Parathyroid adenoma (tissue), 2 donors: ENCODE data around the gene SLU7.
"Not testable (repeated sequence)": the region's sequence is repeated elsewhere in the genome, so short reads cannot be mapped to it uniquely, and the experiment has no call there.

ENCODE experiments used
- H2AFZ ChIP-seq: fragments of 300-600 bp; sonication (generic); one replicate; pipeline ENCODE4 v1.7.0; 2017; ENCODE audit warnings: antibody characterized with exemption, mild to moderate bottlenecking
- H3K27ac ChIP-seq: fragments of 300-600 bp; sonication (generic); one replicate; pipeline ENCODE4 v1.7.0; 2017
- H3K27me3 ChIP-seq: fragments of 300-600 bp; sonication (generic); one replicate; pipeline ENCODE4 v1.7.0; 2017; ENCODE audit warnings: low read length; ENCODE audit not compliant: control insufficient read depth, insufficient read depth
- H3K36me3 ChIP-seq: fragments of 300-600 bp; sonication (generic); one replicate; pipeline ENCODE4 v1.7.0; 2017; ENCODE audit warnings: low read length; ENCODE audit not compliant: control insufficient read depth, insufficient read depth
- H3K4me1 ChIP-seq: fragments of 300-600 bp; sonication (generic); one replicate; pipeline ENCODE4 v1.7.0; 2017; ENCODE audit warnings: control low read depth
- H3K4me2 ChIP-seq: fragments of 300-600 bp; sonication (generic); one replicate; pipeline ENCODE4 v1.7.0; 2017; ENCODE audit warnings: low read length
- H3K4me3 ChIP-seq: fragments of 300-600 bp; sonication (generic); one replicate; pipeline ENCODE4 v1.7.0; 2017; ENCODE audit warnings: low read depth, low read length
- H3K79me2 ChIP-seq: fragments of 300-600 bp; sonication (generic); one replicate; pipeline ENCODE4 v1.7.0; 2017; ENCODE audit warnings: control low read depth
- H3K9ac ChIP-seq: fragments of 300-600 bp; sonication (generic); one replicate; pipeline ENCODE4 v1.7.0; 2017; ENCODE audit warnings: mild to moderate bottlenecking
- H3K9me3 ChIP-seq: fragments of 300-600 bp; sonication (generic); one replicate; pipeline ENCODE4 v1.7.0; 2017; ENCODE audit warnings: low read length; ENCODE audit not compliant: control insufficient read depth
- TF ChIP-seq, protein P1 (sequence below): fragments of 300-600 bp; sonication (generic); IDR thresholded peaks from one replicate; pipeline ENCODE4 v1.7.0; 2017; ENCODE audit warnings: antibody characterized with exemption, mild to moderate bottlenecking
- donor health status: primary hyperparathyroidism.

Gene SLU7

DNA sequence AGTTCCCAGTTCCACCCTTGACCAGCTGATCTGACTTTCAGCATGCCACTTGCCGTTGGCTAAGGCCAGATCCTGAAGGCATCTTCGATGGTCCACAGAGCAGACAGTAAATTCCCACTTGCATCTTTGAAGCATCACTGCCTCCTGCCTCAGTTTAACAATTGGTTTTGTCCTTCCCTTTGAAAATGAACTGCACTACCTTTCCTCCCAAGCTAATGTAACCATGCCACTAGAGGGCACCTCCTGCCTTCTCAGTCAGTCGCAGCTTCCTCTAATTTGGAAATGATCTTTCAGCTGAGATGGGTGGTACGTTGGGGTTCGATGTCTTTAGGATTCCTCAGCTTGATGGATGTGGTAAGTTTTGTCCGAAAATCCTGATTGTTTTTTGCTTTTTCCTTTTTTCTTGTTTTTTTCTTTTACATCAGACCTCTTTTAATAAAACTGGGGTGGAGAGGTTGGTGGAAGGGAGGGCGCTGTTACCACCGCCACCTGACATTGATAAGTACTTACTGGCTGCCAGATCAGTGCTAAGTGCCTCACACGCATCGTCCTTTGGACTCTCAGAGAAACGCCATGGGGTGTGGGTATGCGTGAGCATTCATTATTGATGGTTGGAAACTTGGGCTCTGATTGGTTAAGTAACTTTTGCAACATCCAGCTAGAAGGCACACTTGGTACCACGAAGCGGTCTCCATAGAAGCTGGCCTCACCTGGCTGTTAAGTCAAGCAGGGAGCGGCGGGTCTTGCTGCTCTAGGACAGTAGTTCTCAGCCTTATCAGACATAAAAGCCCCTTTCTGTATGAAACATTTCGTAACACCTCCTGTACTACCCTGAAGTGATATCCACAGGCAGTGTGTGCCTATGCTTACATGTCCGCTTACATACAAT lies 19.7 kb upstream of the SLU7 start:
- H3K4me1 ChIP-seq = peaks cover 10% of the 10 kb centered on the region
- H3K9ac ChIP-seq = no peak overlapping the region
- peak overlapping the region; percentile 98 for H3K4me2 ChIP-seq
- TF ChIP-seq, protein P1, sequence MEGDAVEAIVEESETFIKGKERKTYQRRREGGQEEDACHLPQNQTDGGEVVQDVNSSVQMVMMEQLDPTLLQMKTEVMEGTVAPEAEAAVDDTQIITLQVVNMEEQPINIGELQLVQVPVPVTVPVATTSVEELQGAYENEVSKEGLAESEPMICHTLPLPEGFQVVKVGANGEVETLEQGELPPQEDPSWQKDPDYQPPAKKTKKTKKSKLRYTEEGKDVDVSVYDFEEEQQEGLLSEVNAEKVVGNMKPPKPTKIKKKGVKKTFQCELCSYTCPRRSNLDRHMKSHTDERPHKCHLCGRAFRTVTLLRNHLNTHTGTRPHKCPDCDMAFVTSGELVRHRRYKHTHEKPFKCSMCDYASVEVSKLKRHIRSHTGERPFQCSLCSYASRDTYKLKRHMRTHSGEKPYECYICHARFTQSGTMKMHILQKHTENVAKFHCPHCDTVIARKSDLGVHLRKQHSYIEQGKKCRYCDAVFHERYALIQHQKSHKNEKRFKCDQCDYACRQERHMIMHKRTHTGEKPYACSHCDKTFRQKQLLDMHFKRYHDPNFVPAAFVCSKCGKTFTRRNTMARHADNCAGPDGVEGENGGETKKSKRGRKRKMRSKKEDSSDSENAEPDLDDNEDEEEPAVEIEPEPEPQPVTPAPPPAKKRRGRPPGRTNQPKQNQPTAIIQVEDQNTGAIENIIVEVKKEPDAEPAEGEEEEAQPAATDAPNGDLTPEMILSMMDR = peak; percentile 70
- H3K36me3 ChIP-seq = no peaks in the 10 kb centered on the region
- peak overlapping the region; percentile 58 for H3K4me3 ChIP-seq
- no peaks in the 10 kb centered on the region for H3K79me2 ChIP-seq
- no peaks in the 10 kb centered on the region for H3K9me3 ChIP-seq
- H3K27ac ChIP-seq = no peak overlapping the region
- H3K27me3 ChIP-seq = no peaks in the 10 kb centered on the region
- peak overlapping the region; percentile 84 for H2AFZ ChIP-seq

DNA sequence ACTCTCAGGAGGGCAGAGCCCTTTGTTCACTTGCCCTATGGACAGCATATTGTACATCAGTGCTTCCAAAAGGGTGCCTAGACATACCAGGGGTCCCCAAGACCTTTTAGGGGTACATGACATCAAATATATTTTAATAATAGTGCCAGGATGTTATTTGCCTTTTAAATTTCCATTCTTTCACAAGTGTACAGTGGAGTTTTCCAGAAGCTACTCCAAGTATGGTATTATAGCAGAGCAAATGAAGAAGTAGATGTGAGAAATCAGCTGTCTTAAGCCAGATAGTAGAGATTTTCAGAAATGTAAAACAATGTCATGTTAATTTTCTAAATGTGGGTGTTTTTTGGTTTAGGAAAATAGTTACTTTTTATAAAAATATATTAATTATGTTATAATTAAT lies 18.4 kb upstream of the SLU7 start:
- peaks cover 10% of the 10 kb centered on the region for H3K4me1 ChIP-seq
- TF ChIP-seq, protein P1 = no peak
- H3K4me3 ChIP-seq = no peak overlapping the region
- no peaks in the 10 kb centered on the region for H3K27me3 ChIP-seq
- H3K36me3 ChIP-seq = no peaks in the 10 kb centered on the region
- no peaks in the 10 kb centered on the region for H3K79me2 ChIP-seq
- H2AFZ ChIP-seq = no peak overlapping the region
- no peaks in the 10 kb centered on the region for H3K9me3 ChIP-seq
- no peak overlapping the region for H3K4me2 ChIP-seq
- no peak overlapping the region for H3K27ac ChIP-seq
- H3K9ac ChIP-seq = no peak overlapping the region

DNA sequence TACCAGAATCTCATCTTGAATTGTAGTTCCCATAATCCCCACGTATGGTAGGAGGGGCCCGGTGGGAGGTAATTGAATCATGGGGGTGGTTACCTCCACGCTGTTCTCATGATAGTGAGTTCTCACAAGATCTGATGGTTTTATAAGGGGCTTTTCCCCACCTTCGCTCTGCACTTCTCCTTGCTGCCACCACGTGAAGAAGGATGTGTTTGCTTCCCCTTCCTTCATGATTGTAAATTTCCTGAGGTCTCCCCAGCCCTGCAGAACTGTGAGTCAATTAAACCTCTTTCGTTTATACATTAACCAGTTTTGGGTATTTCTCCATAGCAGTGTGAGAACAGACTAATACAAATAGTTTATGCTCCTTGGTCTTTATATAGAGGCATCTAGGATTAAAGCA lies 17.8 kb upstream of the SLU7 start:
- H3K4me2 ChIP-seq, H3K4me1 ChIP-seq, H3K9me3 ChIP-seq, H3K36me3 ChIP-seq, H2AFZ ChIP-seq, H3K79me2 ChIP-seq, H3K27me3 ChIP-seq, H3K27ac ChIP-seq, H3K4me3 ChIP-seq, H3K9ac ChIP-seq: not testable (repeated sequence)

DNA sequence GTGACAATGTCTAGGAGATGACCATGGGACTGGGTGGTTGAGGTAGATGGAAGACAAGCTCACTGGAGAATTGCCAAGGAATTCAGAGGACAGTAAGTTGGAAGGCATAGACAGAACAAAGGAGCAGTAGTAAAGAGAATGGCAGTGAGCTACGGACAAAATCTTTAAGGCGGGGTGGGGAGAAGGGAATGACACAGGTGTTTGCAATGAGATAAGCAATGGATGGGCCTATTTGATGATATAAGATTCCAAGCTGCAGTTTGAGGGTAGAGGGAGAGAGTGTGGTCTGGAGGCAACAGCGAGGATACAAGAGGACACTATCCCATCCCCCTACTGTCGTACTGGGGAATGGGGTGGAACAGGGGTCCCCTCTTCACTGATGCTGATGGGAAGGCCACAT lies 17.1 kb upstream of the SLU7 start:
- peaks cover 10% of the 10 kb centered on the region for H3K4me1 ChIP-seq
- TF ChIP-seq, protein P1 = no peak
- H3K4me2 ChIP-seq = no peak overlapping the region
- no peaks in the 10 kb centered on the region for H3K79me2 ChIP-seq
- H3K27ac ChIP-seq = no peak overlapping the region
- no peaks in the 10 kb centered on the region for H3K9me3 ChIP-seq
- H3K9ac ChIP-seq = no peak overlapping the region
- H2AFZ ChIP-seq = no peak overlapping the region
- no peaks in the 10 kb centered on the region for H3K27me3 ChIP-seq
- H3K36me3 ChIP-seq = no peaks in the 10 kb centered on the region
- no peak overlapping the region for H3K4me3 ChIP-seq

DNA sequence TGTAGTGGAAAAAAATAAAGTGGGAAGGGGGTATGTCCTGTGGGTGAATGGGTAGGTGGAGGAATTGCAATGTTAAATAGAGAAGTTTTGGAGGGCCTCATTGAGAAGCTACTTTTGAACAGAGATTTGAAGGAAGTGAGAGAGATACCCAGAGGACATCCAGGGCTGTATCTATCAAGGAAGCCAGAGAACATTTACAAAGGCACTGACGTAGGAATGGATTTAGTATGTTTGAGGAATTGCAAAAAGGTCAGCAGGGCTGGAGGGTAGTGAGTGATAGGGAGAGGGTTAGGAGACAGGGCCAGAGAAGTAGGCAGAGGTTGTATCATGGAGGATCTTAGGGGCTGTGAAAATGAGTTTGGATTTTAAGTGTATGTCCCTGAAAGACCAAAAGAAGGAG lies 16.7 kb upstream of the SLU7 start:
- TF ChIP-seq, protein P1 = no peak
- H3K27ac ChIP-seq = no peak overlapping the region
- H3K79me2 ChIP-seq = no peaks in the 10 kb centered on the region
- peaks cover 10% of the 10 kb centered on the region for H3K4me1 ChIP-seq
- H2AFZ ChIP-seq = no peak overlapping the region
- H3K36me3 ChIP-seq = no peaks in the 10 kb centered on the region
- H3K4me2 ChIP-seq = no peak overlapping the region
- H3K4me3 ChIP-seq = no peak overlapping the region
- H3K27me3 ChIP-seq = no peaks in the 10 kb centered on the region
- H3K9ac ChIP-seq = no peak overlapping the region
- H3K9me3 ChIP-seq = no peaks in the 10 kb centered on the region
